ENCODE measurements around the gene TMA7. TPM values are rescaled to one million over a fixed set of nuclear protein-coding genes. Genes with fewer than 3 reads are reported as not detected.

TMA7 gene
- total and polyA plus RNA-seq, 9 of the 15 experiments (the other 6 are each of a cell fraction or from before 2014, with no cell fraction given) = 209 to 1,003 (median 486) TPM

- peak; percentile 46; the same call in 1 of the 2 replicates for TF ChIP-seq ZBTB40 (IDR thresholded peaks at IDR 0.05)
- no peak for TF ChIP-seq ZBTB40 (CRISPR knock-in tag; IDR thresholded peaks at IDR 0.05)
- no peak for TF ChIP-seq TCF3 (CRISPR knock-in tag; IDR thresholded peaks at IDR 0.05)
- TF ChIP-seq USF2 (CRISPR knock-in tag; IDR thresholded peaks at IDR 0.05) = no peak
- TF ChIP-seq KAT2B (IDR thresholded peaks at IDR 0.05; ENCODE audit: low read depth, low read length) = no peak
- TF ChIP-seq PATZ1 (CRISPR knock-in tag; IDR thresholded peaks at IDR 0.05; ENCODE audit: borderline replicate concordance) = no peak
- peak; percentile 40 for TF ChIP-seq SOX6 (IDR thresholded peaks at IDR 0.05)
- TF ChIP-seq PYGO2 (tag; IDR thresholded peaks at IDR 0.05) = no peak
- no peak for TF ChIP-seq PPARD (CRISPR knock-in tag; IDR thresholded peaks at IDR 0.05)
- no peak for TF ChIP-seq ZBTB11 (CRISPR knock-in tag; IDR thresholded peaks at IDR 0.05)
- no peak for TF ChIP-seq KDM2B (CRISPR knock-in tag; IDR thresholded peaks at IDR 0.05)
These were observed 33.0 kb downstream of the TMA7 start (continued) for GRCh38 chr3:48472923-48473616.

Measured in K562 (cell line).